ENCODE data around the gene MERTK.

GRCh38 chr2:112034924-112035323 is 136.5 kb downstream of the MERTK start:
- TF ChIP-seq GATA2 (CRISPR knock-in tag; IDR thresholded peaks at IDR 0.05) (no peak), YY1 (IDR thresholded peaks at IDR 0.05; ENCODE audit: low read depth) (no peak), CTCF (IDR thresholded peaks at IDR 0.05) (no peak), PBX3 (IDR thresholded peaks at IDR 0.05) (no peak), POLR2AphosphoS5 (IDR thresholded peaks at IDR 0.05; ENCODE audit: low read depth, low read length) (no peak), REST (IDR thresholded peaks at IDR 0.05; ENCODE audit: low read depth, low read length) (no peak), SMC3 (IDR thresholded peaks at IDR 0.05; ENCODE audit: low read depth, low read length) (no peak), MAX (IDR thresholded peaks at IDR 0.05; ENCODE audit: low read depth) (no peak), TAF1 (IDR thresholded peaks at IDR 0.05; ENCODE audit: borderline replicate concordance, low read depth, low read length) (no peak), USF2 (IDR thresholded peaks at IDR 0.05; ENCODE audit: borderline replicate concordance, low read depth, low read length) (no peak)

Measured in SK-N-SH (cell line).